Smooth muscle cell (in vitro differentiated cells): Measurements from ENCODE around the gene FAM13A. TPM values are rescaled to one million over a fixed set of nuclear protein-coding genes. Genes with fewer than 3 reads are reported as not detected.

Experiments
- DNase-seq: peaks from one replicate; lab custom pipeline; 2025; ENCODE audit not compliant: unreplicated experiment; lab: John Stamatoyannopoulos, UW
- H2AFZ ChIP-seq: fragments of 200-600 bp; sonication (generic); 2 replicates; pipeline ENCODE4 v1.6.0; 2016; ENCODE audit warnings: antibody characterized with exemption, low read depth, mild to moderate bottlenecking
- H3F3A ChIP-seq: fragments of 200-600 bp; sonication (generic); 2 replicates; pipeline ENCODE4 v1.6.0; 2017; ENCODE audit warnings: antibody characterized with exemption, low read depth
- H3K27ac ChIP-seq: fragments of 200-600 bp; sonication (generic); 2 replicates; pipeline ENCODE4 v1.5.1; 2016; ENCODE audit warnings: low read depth, mild to moderate bottlenecking
- H3K27me3 ChIP-seq: fragments of 200-600 bp; sonication (generic); 2 replicates; pipeline ENCODE4 v1.6.1; 2016; ENCODE audit warnings: low read depth, mild to moderate bottlenecking
- H3K36me3 ChIP-seq: fragments of 200-600 bp; sonication (generic); 2 replicates; pipeline ENCODE4 v1.5.1; 2016; ENCODE audit warnings: low read depth
- H3K4me1 ChIP-seq: fragments of 200-600 bp; sonication (generic); 2 replicates; pipeline ENCODE4 v1.5.1; 2016; ENCODE audit warnings: low read depth
- H3K4me2 ChIP-seq: fragments of 200-600 bp; sonication (generic); 2 replicates; pipeline ENCODE4 v1.6.0; 2016; ENCODE audit warnings: mild to moderate bottlenecking
- H3K4me3 ChIP-seq: fragments of 200-600 bp; sonication (generic); 2 replicates; pipeline ENCODE4 v1.5.1; 2016; ENCODE audit warnings: mild to moderate bottlenecking
- H3K79me2 ChIP-seq: fragments of 200-600 bp; sonication (generic); 2 replicates; pipeline ENCODE4 v1.6.0; 2016; ENCODE audit warnings: low read depth, mild to moderate bottlenecking
- H3K9ac ChIP-seq: fragments of 200-600 bp; sonication (generic); 2 replicates; pipeline ENCODE4 v1.6.0; 2016; ENCODE audit warnings: low read depth
- H3K9me3 ChIP-seq: fragments of 200-600 bp; sonication (generic); replicated peaks from 2 replicates; pipeline ENCODE4 v1.5.1; 2016; ENCODE audit warnings: low read depth
- H4K20me1 ChIP-seq: fragments of 200-600 bp; sonication (generic); 2 replicates; pipeline ENCODE4 v1.6.0; 2016; ENCODE audit warnings: low read depth
- WGBS: methylation state at CpG from one replicate; pipeline ENCODE4 v1.1.7; 2016; ENCODE audit warnings: low lambda C conversion rate; 5-methylcytosine and 5-hydroxymethylcytosine counted together
- polyA plus RNA-seq: library from polyadenylated mRNA; unstranded; fragments of >200 nt; fragmentation: Nextera tagmentation; extraction: Ambion mirVana; gene quantifications from 2 replicates; pipeline ENCODE4 v1.2.1, GENCODE V29; 2016
- total RNA-seq: library from RNA; depleted of rRNA; stranded (reverse); fragments of >200 nt; gene quantifications from 2 replicates; pipeline ENCODE4 v1.2.3, GENCODE V29; 2014
- TF ChIP-seq, protein P1 (sequence below): fragments of 200-600 bp; sonication (generic); IDR thresholded peaks from 2 replicates; pipeline ENCODE4 v1.5.1; 2017; ENCODE audit warnings: borderline replicate concordance, mild to moderate bottlenecking, antibody characterized with exemption; ENCODE audit not compliant: insufficient read depth, poor library complexity, severe bottlenecking

Gene FAM13A
- total and polyA plus RNA-seq, 2 experiments from 2014 or later, result 14.6 to 39.9 TPM

DNA sequence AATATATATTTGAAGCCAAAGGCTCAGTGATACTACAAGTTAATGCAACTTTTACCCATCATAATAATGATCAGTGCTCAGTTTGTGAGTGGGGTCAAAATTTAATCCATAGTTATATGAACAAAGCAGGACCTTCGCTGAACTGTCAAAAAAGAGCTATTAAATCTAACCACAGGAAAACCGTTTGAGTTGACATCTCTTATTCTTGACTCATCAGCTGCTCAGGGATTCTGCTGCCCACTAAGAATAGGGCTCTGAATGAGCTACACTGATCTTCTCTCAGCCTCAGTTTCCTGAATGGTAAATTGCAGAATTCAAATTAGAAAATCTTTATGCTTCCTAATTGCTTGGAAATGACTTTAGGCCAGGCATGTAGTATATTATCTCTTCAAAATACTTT lies 314.4 kb downstream of the FAM13A start:
- H3K9ac ChIP-seq, result no peak overlapping the region
- TF ChIP-seq, protein P1, sequence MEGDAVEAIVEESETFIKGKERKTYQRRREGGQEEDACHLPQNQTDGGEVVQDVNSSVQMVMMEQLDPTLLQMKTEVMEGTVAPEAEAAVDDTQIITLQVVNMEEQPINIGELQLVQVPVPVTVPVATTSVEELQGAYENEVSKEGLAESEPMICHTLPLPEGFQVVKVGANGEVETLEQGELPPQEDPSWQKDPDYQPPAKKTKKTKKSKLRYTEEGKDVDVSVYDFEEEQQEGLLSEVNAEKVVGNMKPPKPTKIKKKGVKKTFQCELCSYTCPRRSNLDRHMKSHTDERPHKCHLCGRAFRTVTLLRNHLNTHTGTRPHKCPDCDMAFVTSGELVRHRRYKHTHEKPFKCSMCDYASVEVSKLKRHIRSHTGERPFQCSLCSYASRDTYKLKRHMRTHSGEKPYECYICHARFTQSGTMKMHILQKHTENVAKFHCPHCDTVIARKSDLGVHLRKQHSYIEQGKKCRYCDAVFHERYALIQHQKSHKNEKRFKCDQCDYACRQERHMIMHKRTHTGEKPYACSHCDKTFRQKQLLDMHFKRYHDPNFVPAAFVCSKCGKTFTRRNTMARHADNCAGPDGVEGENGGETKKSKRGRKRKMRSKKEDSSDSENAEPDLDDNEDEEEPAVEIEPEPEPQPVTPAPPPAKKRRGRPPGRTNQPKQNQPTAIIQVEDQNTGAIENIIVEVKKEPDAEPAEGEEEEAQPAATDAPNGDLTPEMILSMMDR, result no peak
- no peak overlapping the region for H3K4me2 ChIP-seq
- H3K36me3 ChIP-seq, result peaks cover 5% of the 10 kb centered on the region
- H3K4me3 ChIP-seq, result no peak overlapping the region
- no peak overlapping the region for H2AFZ ChIP-seq
- no peaks in the 10 kb centered on the region for H4K20me1 ChIP-seq
- DNase-seq, result no peak
- H3K79me2 ChIP-seq, result no peaks in the 10 kb centered on the region
- H3F3A ChIP-seq, result no peaks in the 10 kb centered on the region
- WGBS, result 73% methylated on average over 2 of the region's 2 CpGs
- no peak overlapping the region for H3K27ac ChIP-seq
- H3K4me1 ChIP-seq, result peaks cover 7% of the 10 kb centered on the region
- no peaks in the 10 kb centered on the region for H3K9me3 ChIP-seq
- no peaks in the 10 kb centered on the region for H3K27me3 ChIP-seq

DNA sequence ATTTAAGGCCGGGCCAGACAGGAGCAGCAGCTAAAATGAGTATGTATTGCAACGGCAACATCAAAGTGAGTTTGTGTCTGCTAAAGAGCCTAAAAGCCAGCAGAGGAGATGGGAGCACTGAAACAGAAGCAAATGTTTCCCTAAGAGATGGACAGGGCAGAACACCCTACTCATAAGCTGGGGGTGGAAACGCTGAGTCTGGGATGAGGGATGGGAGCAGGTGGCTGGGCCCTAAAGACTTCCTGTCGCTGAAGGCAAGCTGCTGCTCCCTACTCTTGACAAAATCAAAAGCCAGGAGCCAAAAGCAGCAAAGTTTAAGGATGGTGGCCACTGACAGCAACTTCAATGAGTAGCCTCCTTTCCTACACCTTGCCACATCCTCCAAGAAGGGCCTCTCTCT lies 318.8 kb downstream of the FAM13A start:
- Histone ChIP-seq H3K4me3 (no peak overlapping the region), H4K20me1 (no peaks in the 10 kb centered on the region), H2AFZ (no peak overlapping the region), H3K9me3 (no peaks in the 10 kb centered on the region), H3K4me2 (no peak overlapping the region), H3K27me3 (no peaks in the 10 kb centered on the region), H3K4me1 (peaks cover 8% of the 10 kb centered on the region), H3K9ac (no peak overlapping the region), H3K36me3 (no peaks in the 10 kb centered on the region), H3K27ac (no peak overlapping the region), H3K79me2 (no peaks in the 10 kb centered on the region), H3F3A (no peaks in the 10 kb centered on the region)
- WGBS, result 95% methylated on average over 4 of the region's 4 CpGs
- DNase-seq, result no peak
- TF ChIP-seq, protein P1, result no peak

- H3K79me2 ChIP-seq, result no peaks in the 10 kb centered on the region
- peaks cover 8% of the 10 kb centered on the region for H3K4me1 ChIP-seq
- TF ChIP-seq, protein P1, result no peak
- no peaks in the 10 kb centered on the region for H3K9me3 ChIP-seq
- peaks cover 2% of the 10 kb centered on the region for H3K36me3 ChIP-seq
- no peaks in the 10 kb centered on the region for H3F3A ChIP-seq
- WGBS, result 74% methylated on average over 14 of the region's 14 CpGs
- H3K9ac ChIP-seq, result no peak overlapping the region
- no peak overlapping the region for H3K27ac ChIP-seq
- no peak overlapping the region for H3K4me3 ChIP-seq
- no peak overlapping the region for H3K4me2 ChIP-seq
- no peak for DNase-seq
- no peak overlapping the region for H2AFZ ChIP-seq
- H4K20me1 ChIP-seq, result no peaks in the 10 kb centered on the region
- H3K27me3 ChIP-seq, result no peaks in the 10 kb centered on the region
Measured at GRCh38 chr4:88737307-88737941, 319.6 kb downstream of the FAM13A start.

DNA sequence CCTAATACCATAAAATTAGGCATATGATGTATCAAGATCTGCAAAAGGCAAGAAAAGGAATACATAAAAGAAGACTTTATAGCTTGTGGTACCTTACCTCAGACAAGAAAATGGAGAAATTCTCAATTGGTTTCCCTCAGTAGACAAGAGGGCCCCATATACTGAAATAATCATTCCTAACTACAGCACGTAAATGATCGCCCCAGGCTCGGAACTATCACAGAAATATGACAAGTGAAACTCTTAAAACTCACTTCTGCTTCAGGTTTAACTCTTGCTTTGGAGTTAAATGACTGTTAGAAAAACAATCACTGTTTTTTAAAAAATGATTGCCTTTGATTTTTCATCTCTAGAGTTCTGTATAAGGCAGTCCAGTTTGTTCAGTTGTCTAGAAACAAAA lies 320.7 kb downstream of the FAM13A start:
- no peaks in the 10 kb centered on the region for H3K9me3 ChIP-seq
- H3K4me2 ChIP-seq, result no peak overlapping the region
- H4K20me1 ChIP-seq, result no peaks in the 10 kb centered on the region
- no peak overlapping the region for H3K4me3 ChIP-seq
- H3K4me1 ChIP-seq, result peaks cover 8% of the 10 kb centered on the region
- no peaks in the 10 kb centered on the region for H3K27me3 ChIP-seq
- 91% methylated on average over 3 of the region's 3 CpGs for WGBS
- TF ChIP-seq, protein P1, result no peak
- DNase-seq, result no peak
- no peak overlapping the region for H2AFZ ChIP-seq
- no peaks in the 10 kb centered on the region for H3F3A ChIP-seq
- no peak overlapping the region for H3K9ac ChIP-seq
- no peak overlapping the region for H3K27ac ChIP-seq
- H3K36me3 ChIP-seq, result peaks cover 8% of the 10 kb centered on the region
- H3K79me2 ChIP-seq, result no peaks in the 10 kb centered on the region
